GM23338 (cell line): ENCODE results near the gene NPS. TPM values are rescaled to one million over a fixed set of nuclear protein-coding genes. Genes with fewer than 3 reads are reported as not detected.

Experiments used
- ATAC-seq: fragments of 200-7000 bp; cut with Tn5 transposase; 3 replicates; pipeline ENCODE4 v1.9.1; 2020
- DNase-seq: peaks from one replicate; pipeline ENCODE4 v3.0.0-alpha.2; 2015; ENCODE audit warnings: low spot score
- H2AFZ ChIP-seq: fragments of 200-600 bp; sonication (generic); 2 replicates; pipeline ENCODE4 v1.8.0; 2016; ENCODE audit warnings: antibody characterized with exemption, mild to moderate bottlenecking, moderate library complexity
- H3F3A ChIP-seq: fragments of 200-600 bp; sonication (generic); replicated peaks from 2 replicates; pipeline ENCODE4 v1.8.0; 2017; ENCODE audit warnings: antibody characterized with exemption, mixed run types, low read depth
- H3K27ac ChIP-seq: fragments of 200-600 bp; sonication (generic); 2 replicates; pipeline ENCODE4 v1.6.1; 2016; ENCODE audit warnings: low read depth
- H3K27me3 ChIP-seq: fragments of 200-600 bp; sonication (generic); 2 replicates; pipeline ENCODE4 v1.8.0; 2016; ENCODE audit warnings: mild to moderate bottlenecking, mixed run types, moderate library complexity; ENCODE audit not compliant: insufficient read depth
- H3K36me3 ChIP-seq: fragments of 200-600 bp; sonication (generic); 2 replicates; pipeline ENCODE4 v1.8.0; 2016; ENCODE audit warnings: mild to moderate bottlenecking; ENCODE audit not compliant: insufficient read depth
- H3K4me1 ChIP-seq: fragments of 200-600 bp; sonication (generic); 2 replicates; pipeline ENCODE4 v1.8.0; 2016; ENCODE audit warnings: mild to moderate bottlenecking, moderate library complexity; ENCODE audit not compliant: insufficient read depth
- H3K4me2 ChIP-seq: fragments of 200-600 bp; sonication (generic); 2 replicates; pipeline ENCODE4 v1.7.1; 2017; ENCODE audit warnings: mixed run types
- H3K4me3 ChIP-seq: fragments of 200-600 bp; sonication (generic); 2 replicates; pipeline ENCODE4 v1.6.1; 2016; ENCODE audit warnings: mixed run types
- H3K79me2 ChIP-seq: fragments of 200-600 bp; sonication (generic); replicated peaks from 2 replicates; pipeline ENCODE4 v1.8.0; 2017; ENCODE audit warnings: mild to moderate bottlenecking; ENCODE audit not compliant: insufficient read depth
- H3K9me2 ChIP-seq: fragments of 200-600 bp; sonication (generic); 2 replicates; pipeline ENCODE4 v1.8.0; 2017; ENCODE audit not compliant: insufficient read depth
- H4K20me1 ChIP-seq: fragments of 200-600 bp; sonication (generic); replicated peaks from 2 replicates; pipeline ENCODE4 v1.8.0; 2017; ENCODE audit warnings: mild to moderate bottlenecking; ENCODE audit not compliant: insufficient read depth
- H3K27ac Mint-ChIP-seq: 2 replicates; pipeline ENCODE4 v1.8.0; 2020; ENCODE audit warnings: inconsistent platforms, mild to moderate bottlenecking, moderate library complexity, mixed read lengths
- H3K27me3 Mint-ChIP-seq: 3 replicates; pipeline ENCODE4 v1.8.0; 2022; ENCODE audit warnings: low read depth, mild to moderate bottlenecking, moderate library complexity, mixed read lengths, inconsistent platforms; ENCODE audit not compliant: insufficient read depth, poor library complexity
- H3K36me3 Mint-ChIP-seq: 3 replicates; pipeline ENCODE4 v1.8.0; 2021; ENCODE audit warnings: low read depth, mild to moderate bottlenecking, inconsistent platforms, moderate library complexity, mixed read lengths
- H3K4me1 Mint-ChIP-seq: 3 replicates; pipeline ENCODE4 v1.8.0; 2020; ENCODE audit warnings: mild to moderate bottlenecking, inconsistent platforms, mixed read lengths
- H3K4me3 Mint-ChIP-seq: 3 replicates; pipeline ENCODE4 v1.8.0; 2021; ENCODE audit warnings: moderate library complexity, mild to moderate bottlenecking, inconsistent platforms, mixed read lengths
- H3K9me3 Mint-ChIP-seq: 3 replicates; pipeline ENCODE4 v1.8.0; 2020; ENCODE audit warnings: moderate library complexity, mild to moderate bottlenecking, inconsistent platforms, mixed read lengths
- CREB1 ChIP-seq: fragments of 250-450 bp; sonication (Bioruptor Pico); IDR thresholded peaks from 2 replicates; pipeline ENCODE4 v1.5.0; 2020; ENCODE audit warnings: low read depth, mild to moderate bottlenecking, moderate library complexity
- CTCF ChIP-seq, 2 experiments: fragments of 200-600 bp in 1 of 2; sonication (generic) in 1 of 2; conservative IDR thresholded peaks; 2 replicates each; pipeline versions ENCODE4 v1.5.1 to v1.6.1; 2016 to 2017; ENCODE audit warnings: antibody characterized with exemption in 2 of 2, low read depth in 2 of 2, mild to moderate bottlenecking in 2 of 2, moderate library complexity in 1 of 2
- EZH2 ChIP-seq: fragments of 200-600 bp; sonication (generic); IDR thresholded peaks from one replicate; pipeline ENCODE4 v1.8.0; 2017; ENCODE audit warnings: antibody characterized with exemption, mild to moderate bottlenecking, low read depth; ENCODE audit not compliant: unreplicated experiment
- EZH2phosphoT487 ChIP-seq: fragments of 200-600 bp; sonication (generic); IDR thresholded peaks from one replicate; pipeline ENCODE4 v1.8.1; 2018; ENCODE audit warnings: antibody characterized with exemption; ENCODE audit not compliant: unreplicated experiment
- JUNB ChIP-seq: IDR thresholded peaks from one replicate; pipeline ENCODE4 v1.6.1; 2016; ENCODE audit warnings: antibody characterized with exemption; ENCODE audit not compliant: unreplicated experiment
- NANOG ChIP-seq: IDR thresholded peaks from 2 replicates; pipeline ENCODE4 v1.6.1; 2016; ENCODE audit warnings: antibody characterized with exemption, borderline replicate concordance
- POLR2AphosphoS5 ChIP-seq: IDR thresholded peaks from 2 replicates; pipeline ENCODE4 v1.6.1; 2016; ENCODE audit warnings: antibody characterized with exemption, low read depth
- REST ChIP-seq: IDR thresholded peaks from one replicate; pipeline ENCODE4 v1.6.1; 2018; ENCODE audit warnings: antibody characterized with exemption; ENCODE audit not compliant: unreplicated experiment
- STAT1 ChIP-seq: IDR thresholded peaks from one replicate; pipeline ENCODE4 v1.6.1; 2016; ENCODE audit warnings: antibody characterized with exemption; ENCODE audit not compliant: unreplicated experiment
- ZNF114 ChIP-seq: fragments of 250-450 bp; sonication (Bioruptor Pico); IDR thresholded peaks from 2 replicates; pipeline ENCODE4 v1.5.0; 2020; ENCODE audit warnings: mild to moderate bottlenecking, moderate library complexity
- ZNF462 ChIP-seq: fragments of 250-450 bp; sonication (Bioruptor Pico); IDR thresholded peaks from 2 replicates; pipeline ENCODE4 v1.5.0; 2020; ENCODE audit warnings: mild to moderate bottlenecking, moderate library complexity
- polyA plus RNA-seq: library from polyadenylated mRNA; unstranded; fragments of >200 nt; fragmentation: Nextera tagmentation; extraction: Ambion mirVana; gene quantifications from 2 replicates; pipeline ENCODE4 v1.2.1, GENCODE V29; 2016
- total RNA-seq: library from RNA; depleted of rRNA; stranded (reverse); fragments of >200 nt; shearing (Covaris generic); gene quantifications from 2 replicates; pipeline ENCODE4 v1.2.3, GENCODE V29; 2014

The NPS gene
- total and polyA plus RNA-seq, 2 experiments from 2014 or later = not detected

GRCh38 chr10:127526161-127526560, 22.9 kb upstream of the NPS start (continued):
- TF ChIP-seq ZNF462 (CRISPR knock-in tag) (no peak), EZH2phosphoT487 (no peak)

- Histone ChIP-seq H3K27me3 (no peaks in the 10 kb centered on the region), H3K79me2 (no peaks in the 10 kb centered on the region), H3F3A (no peaks in the 10 kb centered on the region), H3K27ac (no peak overlapping the region), H3K9me2 (no peaks in the 10 kb centered on the region; the same call in 1 of the 2 replicates), H3K4me2 (no peak overlapping the region), H3K4me3 (no peak overlapping the region), H3K4me1 (peaks cover 6% of the 10 kb centered on the region; the same call in 1 of the 2 replicates), H4K20me1 (no peaks in the 10 kb centered on the region), H2AFZ (no peak overlapping the region), H3K36me3 (no peaks in the 10 kb centered on the region)
- Mint-ChIP-seq H3K27me3 (peaks cover 4% of the 10 kb centered on the region), H3K4me3 (no peak overlapping the region), H3K27ac (no peak overlapping the region), H3K9me3 (peaks cover 3% of the 10 kb centered on the region; the same call in 2 of the 3 replicates), H3K4me1 (peaks cover 16% of the 10 kb centered on the region), H3K36me3 (no peaks in the 10 kb centered on the region)
- ATAC-seq (no peak), DNase-seq (no peak)
- TF ChIP-seq POLR2AphosphoS5 = no peak
- no peak for TF ChIP-seq CTCF (conservative IDR thresholded peaks at IDR 0.05; ENCODE audit: low read depth in 2 of 2)
- TF ChIP-seq JUNB = no peak
- no peak for TF ChIP-seq CREB1 (CRISPR knock-in tag)
- no peak for TF ChIP-seq STAT1
- TF ChIP-seq EZH2phosphoT487 = no peak
- TF ChIP-seq REST = no peak
- TF ChIP-seq ZNF114 (CRISPR knock-in tag) = no peak
- no peak for TF ChIP-seq NANOG
- TF ChIP-seq EZH2 = no peak
Measured at GRCh38 chr10:127527320-127527719, 21.8 kb upstream of the NPS start.
